NCI-H187 (cell line): Measurements from ENCODE around the gene MYT1.

ENCODE experiments used
- DNase-seq, 2 experiments: peaks; one replicate each; lab custom pipeline; 2025; lab: John Stamatoyannopoulos, UW

MYT1 gene

DNA sequence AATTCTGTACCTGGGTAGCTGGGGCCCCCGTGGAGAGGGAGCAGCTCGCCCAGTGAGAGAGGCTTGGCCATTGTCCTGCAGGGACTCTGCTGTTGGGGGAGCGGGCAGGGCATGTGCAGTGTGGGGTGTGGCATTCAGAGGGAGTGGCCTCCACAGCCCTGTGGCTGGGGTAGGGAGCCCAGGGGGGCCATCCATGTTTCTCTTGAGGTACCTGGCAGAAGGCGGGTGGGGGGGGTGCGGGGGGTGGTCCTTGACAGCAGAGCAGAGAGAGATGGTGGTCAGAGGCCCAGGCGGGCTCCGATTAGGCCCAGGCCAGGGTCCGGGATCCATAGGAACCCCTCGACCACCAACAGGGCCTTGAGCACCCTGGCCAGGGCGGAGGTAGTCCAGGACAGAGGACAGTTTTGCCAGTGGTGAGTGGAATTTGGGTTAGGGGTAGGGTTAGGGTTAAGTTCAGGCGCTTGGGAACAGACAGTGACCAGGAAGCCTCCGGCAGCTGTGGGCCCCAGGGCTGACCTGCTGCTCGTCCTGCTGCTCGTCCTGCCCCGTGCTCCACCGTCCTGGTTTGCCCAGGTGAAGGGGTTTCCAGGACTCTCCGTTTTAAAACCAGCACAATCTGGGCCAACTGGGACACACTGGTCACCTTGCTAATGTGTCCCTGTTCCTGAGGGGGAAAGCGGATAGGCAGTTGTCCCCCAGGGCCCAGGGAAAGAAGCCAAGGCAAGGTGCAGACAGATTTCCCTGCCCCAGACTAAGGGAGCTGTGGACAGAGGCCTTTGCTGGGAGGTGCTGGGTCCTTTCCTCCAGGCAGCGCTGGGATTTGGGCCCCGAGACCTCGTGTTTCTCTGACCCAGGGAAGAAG, 24.8 kb upstream of the MYT1 start:
- DNase-seq, result no peak

DNA sequence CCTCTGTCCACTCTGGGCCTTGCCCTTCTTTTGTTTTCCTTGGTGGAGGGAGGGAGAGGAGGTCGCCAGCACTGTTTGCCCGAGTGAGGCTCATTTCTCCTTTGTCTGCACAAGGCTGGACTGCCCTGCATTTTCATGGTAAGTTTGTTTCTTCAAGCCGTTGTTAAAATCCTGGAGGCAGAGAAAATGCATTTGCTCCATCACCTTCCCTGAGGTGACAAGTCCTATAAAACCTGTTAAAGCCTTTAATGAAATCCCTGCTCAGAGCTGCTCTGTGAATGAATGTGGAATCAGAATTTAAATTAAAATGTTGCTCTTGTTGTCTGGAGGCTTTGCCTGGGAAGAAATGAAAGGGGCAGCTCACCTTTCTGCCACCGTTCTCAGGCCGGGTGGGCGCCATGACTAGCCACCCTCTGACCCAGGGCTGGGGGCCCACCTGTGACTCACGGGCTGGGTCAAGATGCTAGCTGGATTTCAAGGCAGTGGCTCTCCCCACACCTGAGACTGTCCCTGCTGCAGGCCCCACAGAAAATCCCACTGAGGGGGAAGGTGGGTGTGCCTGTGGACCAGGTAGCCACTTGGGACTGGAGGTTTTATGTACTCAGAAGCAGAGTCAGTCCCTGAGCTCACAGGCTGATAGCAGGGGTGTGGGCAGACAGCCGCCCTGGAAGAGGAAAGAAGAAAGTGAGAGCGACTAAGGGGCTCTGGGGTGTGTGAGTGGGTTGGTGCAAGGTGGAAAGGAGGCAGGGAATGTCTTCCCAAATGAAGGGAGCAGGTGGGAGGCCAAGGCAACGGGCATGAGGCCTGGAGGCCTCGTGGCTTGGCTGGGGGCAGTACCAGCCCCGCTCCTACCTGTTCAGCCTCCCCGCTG, 24.0 kb upstream of the MYT1 start:
- DNase-seq, result no peak

DNA sequence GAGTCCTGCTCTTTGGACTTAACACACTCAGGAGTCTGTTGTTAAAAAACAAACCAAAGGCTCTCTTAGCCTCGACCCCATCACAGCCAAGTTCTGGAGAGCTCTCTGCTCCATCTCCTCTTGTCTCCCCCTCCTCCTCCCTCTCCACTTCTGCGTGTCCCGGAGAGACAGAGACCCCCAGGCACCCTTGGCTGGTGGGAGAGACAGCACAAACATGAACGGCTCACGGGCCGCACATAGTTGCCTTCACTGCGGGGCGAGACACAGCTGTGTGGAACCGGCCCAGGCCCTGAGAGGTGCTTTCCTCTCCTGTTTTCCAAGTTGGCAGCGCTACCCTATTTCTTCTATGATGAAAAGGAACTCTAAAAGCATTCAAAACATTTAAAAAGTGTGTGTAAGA, 23.3 kb upstream of the MYT1 start:
- no peak for DNase-seq

DNA sequence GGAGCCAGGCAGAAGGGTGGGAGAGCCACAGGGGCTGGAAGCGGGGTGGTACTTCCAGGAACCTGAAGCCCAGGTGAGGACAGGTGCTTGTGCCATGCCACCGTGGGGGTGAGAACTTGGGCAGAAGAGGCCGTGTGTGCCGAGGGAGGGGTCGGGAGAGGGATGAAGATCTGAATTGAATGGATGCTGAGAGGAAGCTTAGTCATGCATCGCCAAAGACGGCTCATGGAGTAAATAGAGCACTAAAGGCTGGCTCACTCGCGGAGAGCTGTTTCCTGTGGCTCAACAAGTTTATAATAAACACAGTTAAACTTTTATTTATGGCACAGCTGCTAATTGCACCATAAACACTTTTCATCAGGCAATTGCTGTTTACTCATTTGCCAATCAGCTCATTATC, 21.7 kb upstream of the MYT1 start:
- DNase-seq, result peak; percentile 70 to 79

DNA sequence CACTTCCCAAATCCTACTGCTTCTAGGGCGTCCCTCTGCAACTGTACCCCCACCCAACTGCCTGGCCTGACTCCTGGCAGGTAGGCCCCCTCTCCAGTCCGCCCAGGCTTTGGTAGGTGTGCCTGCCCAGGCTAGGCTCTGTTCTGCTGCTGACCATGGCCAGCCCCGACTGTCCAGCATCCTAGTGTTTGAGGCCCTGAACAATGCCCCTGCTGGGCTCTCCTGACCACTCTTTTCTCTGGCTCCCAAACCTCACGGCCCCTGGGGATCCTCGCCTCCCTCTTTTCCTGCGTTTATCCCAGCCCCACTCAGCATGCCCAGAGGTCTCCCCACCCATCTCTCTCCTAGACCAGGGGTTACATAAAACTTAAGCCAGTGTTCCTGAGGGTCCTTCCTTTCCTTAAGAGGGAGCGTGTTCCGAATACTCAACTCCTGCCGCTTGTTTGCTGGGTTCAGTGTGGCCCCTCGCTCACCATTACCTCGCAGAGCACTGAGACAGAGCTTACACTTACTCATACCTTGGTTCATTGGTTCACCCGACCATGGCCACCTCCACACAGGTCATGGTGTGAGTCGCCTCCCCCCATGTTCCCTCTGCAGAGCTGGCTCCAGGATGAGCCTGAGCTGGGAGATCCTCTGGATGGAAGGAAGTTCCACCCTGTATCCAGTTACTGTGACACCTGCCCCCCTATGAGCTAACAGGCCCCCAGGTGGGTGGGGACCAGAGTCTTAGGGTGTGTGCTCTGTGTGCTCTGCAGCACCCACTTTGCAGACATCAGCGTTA, 21.0 kb upstream of the MYT1 start:
- no peak for DNase-seq

DNA sequence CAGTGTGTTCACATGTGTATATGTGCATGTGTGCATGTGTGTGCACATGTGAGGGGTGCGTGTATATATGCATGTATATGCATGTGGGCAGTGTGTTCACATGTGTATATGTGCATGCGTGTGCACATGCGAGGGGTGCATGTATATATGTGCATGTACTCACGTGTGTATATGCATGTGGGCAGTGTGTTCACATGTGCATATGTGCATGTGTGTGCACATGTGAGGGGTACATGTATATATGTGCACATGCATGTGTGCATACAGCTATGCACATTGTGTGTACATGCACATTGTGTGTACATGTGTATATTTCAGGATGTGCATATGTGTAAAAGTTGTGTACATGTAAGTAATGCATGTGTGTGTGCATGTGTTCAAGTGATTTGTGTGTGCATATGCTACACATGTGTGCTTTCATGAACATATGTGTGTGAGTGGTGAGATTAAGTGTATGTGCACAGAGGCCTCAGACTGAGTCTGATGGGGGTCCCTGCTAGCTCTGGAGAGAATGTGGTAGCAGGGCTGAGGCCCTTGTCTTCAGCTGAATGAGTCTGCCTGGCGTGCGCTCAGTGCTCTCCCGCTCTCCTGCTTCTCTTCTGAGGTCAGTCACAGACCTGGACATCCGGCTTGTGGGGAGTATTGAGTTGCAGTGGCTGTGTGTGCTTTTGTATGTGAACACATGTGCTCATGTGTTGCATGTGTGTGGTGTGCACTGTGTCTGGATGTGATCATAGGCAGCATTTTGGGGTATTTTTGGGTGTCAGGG, 19.9 kb upstream of the MYT1 start:
- no peak for DNase-seq

DNA sequence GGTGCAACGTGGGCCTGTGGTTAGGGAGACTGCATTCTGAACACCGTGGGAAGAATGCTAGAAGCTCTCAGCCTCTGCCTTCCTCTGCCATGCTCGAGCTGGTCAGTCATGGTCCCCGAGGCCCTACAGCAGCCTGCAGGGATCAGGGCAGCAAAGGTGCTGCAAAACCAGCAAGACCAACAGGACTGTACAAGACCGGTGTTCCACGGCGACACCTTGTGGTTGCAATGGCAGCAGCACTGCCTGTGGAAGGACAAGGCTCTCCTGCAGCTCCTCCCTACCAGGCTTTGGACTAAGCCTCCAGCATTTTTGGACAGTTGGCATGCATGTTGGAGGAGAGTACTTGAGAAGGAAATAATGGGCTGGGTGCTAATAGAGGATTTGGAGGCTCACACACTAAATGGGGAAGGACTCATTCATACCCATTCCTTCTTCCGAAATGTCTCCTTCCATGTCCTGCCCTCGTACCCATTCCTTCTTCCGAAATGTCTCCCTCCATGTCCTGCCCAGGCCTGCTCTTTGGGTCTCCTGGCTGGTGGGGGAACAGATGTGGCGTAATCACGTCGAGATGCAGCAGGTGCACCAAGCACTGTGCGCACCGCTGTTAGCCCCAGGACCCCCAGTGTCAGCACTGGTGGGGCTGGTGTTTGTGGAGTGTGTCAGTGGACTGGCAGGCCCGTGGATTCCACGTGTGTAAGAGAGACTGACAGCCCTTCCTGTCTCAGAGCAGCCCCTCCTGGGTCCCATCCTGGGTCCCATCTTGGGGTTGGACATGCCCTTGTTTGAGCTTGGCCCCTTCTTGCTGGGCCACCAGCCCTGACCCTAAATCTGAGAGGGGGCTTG, 18.6 kb upstream of the MYT1 start:
- DNase-seq, result no peak

DNA sequence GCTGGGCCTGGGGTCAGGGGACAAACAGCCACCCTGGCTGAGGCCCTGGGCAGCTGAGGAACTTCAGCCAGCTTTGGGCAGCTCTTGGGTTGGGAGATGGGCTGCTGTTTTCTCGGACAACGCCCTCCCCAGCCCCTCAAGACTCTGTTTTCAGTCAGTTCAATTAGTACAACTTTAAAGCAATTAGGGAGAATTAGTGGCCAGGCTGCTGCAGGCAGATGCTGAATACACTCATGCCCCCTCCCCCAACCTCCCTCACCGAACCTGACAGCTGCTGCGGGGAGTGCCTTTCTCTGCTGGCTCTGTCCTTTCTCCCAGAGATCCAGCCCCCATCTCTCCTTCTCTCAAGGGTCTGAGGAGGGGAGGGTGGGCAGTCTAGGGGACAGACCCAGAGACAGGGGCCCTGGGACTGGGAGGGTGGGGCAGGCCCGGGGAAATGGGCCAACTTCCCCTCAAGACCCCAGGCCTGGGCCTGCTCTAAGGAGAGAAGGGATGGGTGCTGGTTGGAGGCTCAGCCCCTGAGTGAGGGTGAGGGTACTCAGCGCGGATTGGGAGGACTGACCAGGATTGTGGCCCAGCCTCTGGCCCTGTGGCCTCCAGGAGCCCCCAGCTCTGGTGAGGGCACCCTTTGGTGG, 17.8 kb upstream of the MYT1 start:
- peak; percentile 34 to 52 for DNase-seq

DNA sequence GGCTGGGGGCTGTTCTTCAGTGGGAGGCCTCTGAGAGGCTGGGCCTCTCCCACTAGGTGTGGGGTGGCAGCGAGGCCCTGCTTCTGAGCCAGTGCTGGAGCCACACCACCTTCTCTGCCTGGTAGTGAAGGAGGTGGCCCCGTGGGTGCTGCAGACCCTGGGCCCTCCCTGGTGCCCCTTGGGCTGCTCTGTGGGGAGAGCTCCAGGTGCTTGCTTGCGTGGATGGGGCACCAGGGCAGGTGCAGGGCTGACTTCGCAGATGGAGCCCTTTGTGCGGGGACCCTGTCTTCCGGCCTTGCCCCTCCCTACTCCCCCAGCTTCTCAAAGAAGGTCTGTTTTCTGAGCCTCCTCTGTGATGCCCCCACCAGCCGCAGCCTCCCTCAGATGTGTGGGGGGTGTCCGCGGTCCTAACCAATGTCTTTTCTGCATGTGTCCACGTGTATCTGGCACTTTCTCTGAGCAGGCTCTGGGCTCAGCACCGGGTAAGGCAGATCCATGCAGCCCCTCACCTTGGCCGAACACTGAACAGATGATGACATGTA, 17.2 kb upstream of the MYT1 start:
- DNase-seq, result no peak

DNA sequence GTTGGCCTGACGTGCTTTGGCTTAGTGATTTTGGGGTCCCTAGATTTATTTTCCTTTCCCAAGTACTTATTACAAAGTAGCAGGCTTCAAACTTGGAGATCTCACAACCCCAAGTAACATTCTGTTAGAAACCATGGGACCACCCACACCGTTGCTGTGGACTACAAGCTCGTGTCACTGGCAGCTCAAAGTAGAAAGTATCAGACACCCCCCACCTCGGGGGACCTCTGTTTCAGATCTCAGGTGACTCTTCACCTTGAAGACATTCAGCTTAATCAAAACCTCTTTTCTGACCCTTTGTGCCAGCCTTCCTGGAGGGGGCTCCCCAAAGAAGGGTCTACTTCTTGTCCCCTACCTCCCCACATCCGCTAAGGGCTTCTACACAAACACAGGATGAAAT, 15.7 kb upstream of the MYT1 start:
- DNase-seq, result no peak

DNA sequence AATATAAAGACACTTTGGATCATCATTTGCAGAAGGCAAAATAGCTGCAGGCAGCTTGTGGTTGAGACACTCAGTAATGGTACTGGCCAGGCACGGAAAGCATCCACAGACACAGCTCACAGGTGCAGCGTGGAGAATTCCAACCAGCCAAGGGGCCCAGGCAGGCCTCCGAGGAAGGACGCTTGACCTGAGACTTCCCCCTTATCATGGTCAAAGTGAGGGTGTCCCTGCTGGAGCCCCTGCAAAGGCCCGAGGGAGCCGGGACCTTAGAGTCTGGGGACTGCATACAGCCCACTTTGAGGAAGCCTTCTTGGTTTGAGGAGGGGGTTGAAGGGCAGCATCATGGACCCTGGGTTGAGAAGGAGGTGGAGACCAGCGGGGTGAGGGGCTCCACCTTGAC, 15.1 kb upstream of the MYT1 start:
- no peak for DNase-seq

DNA sequence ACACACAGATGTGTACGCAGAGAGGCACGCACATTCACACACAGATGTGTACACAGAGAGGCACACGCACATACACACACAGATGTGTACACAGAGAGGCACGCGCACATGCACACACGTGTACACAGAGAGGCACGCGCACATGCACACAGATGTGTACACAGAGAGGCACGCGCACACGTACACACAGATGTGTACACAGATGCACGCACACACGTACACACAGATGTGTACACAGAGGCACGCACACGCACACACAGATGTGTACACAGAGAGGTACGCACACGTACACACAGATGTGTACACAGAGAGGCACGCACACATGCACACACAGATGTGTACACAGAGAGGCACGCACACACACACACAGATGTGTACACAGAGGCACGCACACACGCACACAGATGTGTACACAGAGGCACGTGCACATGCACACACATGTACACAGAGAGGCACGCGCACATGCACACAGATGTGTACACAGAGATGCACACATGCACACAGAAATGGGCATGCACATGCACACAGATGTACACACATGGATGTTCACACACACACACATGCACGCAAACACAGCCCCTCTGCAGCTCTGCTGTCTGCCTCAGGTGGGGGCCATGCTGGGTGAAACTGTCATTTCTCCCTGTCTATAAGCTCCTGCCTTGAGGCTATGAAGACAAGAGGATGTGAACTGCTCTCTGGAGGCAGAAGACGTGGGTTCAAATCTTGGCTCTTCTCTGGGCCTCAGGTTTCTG, 14.3 kb upstream of the MYT1 start:
- no peak for DNase-seq

DNA sequence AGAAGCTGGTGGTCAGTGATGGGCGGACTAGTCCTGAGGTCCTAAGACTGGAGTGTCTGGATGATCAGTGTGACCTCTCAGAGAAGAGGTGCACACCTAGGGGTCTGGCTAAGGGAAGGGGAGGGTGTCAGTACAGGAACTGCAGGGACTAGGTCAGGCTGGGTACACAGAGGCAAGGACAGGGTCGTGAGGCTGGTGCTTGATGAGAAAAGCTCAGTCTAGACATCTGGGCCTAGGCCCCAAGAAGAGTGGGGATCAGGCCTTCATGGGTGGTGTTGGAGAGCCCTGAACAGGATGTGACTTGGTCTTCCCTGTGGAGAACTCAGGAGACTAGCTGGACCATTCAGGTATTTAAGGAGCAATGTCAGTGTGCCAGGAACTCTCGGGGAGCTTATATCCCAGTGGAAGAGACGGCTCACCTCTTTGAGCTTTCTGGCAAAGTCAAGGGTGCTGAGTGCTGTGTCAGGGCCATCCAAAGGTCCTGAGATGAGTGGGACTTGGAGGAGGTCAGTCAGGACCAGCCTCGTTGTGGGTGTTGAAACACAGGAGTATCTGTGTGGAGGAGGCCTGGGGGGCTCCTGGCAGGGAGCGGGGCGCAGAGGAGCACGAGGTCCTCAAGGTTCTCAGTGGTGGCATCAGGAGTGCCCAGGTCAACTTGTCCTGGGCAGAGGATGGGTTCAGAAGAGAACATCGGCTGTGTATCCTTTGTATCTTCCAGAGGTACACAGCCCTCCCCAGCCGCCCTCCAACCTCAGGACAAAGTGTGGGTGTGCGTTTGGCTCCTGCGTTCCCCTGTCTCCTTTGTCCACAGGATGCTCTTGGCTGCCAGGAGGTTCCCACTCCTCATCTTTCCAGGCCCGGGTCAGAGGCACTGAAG, 13.3 kb upstream of the MYT1 start:
- DNase-seq, result no peak

DNA sequence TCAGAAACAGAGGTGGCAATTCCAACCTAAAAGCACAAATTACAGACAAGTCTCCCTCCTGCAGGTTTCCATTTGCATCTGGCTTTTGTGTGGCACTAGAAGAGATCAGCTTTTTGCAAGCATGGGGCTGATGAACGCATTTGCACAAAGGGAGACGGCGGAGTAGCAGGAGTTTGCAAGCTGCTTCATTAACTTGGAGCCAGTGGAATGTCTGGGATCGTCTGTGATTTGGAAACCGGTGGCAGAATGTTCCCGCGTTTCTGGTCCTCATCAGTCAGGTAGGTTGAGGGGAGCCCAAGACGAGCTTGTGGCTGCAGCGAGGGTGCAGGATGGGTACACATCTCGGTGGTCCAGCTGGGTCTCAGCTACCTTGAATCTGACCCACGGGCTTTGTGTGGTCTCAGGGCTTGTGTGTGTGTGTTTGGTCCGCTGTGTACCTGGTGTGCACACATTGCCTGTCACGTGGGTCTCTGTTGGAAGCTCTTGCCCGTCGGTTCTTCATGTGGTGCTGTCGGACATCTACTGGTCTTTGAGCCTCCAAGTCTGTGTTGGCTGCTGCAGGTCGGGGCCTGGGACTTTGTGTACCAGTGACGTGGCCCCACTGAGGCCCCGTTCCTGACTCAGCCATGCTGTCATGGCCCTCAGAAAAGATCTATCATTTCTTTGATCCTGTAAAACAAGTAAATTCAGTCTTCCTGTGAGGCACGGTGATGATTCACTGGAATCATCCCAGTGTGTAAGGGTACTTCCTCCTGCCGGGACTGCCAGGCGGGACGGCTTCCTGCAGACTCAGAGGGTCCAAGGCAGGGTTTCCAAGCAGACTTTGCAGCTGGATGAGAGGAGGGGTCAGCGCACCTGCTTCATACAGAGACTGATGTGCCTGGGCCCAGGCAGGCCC, 12.4 kb upstream of the MYT1 start:
- no peak for DNase-seq

DNA sequence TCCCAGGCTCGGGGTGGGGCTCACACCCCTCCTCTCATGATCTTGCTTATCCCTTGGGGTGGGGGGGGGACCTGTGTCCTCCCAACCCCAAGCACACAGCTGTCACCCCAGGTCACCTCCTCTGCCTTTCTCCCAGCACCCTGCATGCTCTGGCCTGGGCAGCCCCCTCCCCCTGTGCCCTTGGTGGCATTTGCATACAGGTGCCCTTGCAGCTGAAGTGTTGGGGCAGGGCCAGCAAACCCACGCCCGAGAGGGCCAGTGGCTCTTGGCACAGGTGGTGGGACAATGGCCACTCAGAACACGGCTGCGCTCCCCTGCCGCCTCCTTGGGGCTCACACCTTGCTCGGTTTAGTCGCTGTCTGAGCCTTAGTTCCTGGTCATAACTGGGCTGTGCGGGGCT, 11.3 kb upstream of the MYT1 start:
- DNase-seq, result peak; percentile 93 to 97

DNA sequence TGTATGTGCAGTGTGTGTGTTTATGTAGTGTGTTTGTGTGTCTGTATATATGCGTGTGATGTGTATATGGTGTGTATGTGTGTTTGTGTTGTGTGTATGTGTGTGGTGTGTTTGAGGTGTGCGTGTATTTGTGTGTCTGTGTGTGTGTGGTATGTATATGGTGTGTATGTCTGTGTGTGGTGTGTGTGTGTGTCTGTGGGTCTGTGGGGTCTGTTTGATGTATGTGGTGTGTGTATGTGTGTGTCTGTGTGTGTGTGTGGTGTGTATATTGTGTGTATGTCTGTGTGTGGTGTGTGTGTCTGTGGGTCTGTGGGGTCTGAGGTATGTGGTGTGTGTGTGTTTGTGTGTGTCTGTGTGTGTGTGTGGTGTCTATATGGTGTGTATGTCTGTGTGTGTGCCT, 10.8 kb upstream of the MYT1 start:
- no peak for DNase-seq
